ENCODE measurements around the gene MYOCOS.

DNA sequence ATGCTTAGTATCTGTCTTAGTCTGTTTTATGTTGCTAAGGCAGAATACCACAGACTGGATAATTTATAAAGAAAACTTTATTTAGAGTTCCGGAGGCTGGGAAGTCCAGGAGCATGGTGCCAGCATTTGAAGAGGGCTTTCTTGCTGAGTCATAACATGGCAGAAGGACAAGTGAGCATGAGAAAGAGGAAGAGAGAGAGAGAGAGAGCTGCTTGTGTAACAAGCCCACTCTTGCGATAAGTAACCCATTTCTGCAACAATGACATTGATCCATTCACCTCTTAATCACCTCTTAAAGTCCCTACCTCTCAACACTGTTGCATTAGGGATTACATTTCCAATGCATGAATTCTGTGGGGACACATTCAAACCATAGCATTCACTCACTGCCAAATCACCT is 11.7 kb upstream of the MYOCOS start:
- TF ChIP-seq, protein P1, sequence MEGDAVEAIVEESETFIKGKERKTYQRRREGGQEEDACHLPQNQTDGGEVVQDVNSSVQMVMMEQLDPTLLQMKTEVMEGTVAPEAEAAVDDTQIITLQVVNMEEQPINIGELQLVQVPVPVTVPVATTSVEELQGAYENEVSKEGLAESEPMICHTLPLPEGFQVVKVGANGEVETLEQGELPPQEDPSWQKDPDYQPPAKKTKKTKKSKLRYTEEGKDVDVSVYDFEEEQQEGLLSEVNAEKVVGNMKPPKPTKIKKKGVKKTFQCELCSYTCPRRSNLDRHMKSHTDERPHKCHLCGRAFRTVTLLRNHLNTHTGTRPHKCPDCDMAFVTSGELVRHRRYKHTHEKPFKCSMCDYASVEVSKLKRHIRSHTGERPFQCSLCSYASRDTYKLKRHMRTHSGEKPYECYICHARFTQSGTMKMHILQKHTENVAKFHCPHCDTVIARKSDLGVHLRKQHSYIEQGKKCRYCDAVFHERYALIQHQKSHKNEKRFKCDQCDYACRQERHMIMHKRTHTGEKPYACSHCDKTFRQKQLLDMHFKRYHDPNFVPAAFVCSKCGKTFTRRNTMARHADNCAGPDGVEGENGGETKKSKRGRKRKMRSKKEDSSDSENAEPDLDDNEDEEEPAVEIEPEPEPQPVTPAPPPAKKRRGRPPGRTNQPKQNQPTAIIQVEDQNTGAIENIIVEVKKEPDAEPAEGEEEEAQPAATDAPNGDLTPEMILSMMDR (IDR thresholded peaks at IDR 0.05; ENCODE audit: extremely low read depth in 1 of 2, insufficient read depth in 1 of 2, low read depth in 1 of 2, low read length in 2 of 2), result no peak
- TF ChIP-seq FOS (IDR thresholded peaks at IDR 0.05; ENCODE audit: borderline replicate concordance, insufficient read depth, low read length) (no peak), POLR2A (IDR thresholded peaks at IDR 0.05; ENCODE audit: low read depth, low read length) (no peak)
- TF ChIP-seq, protein P2, sequence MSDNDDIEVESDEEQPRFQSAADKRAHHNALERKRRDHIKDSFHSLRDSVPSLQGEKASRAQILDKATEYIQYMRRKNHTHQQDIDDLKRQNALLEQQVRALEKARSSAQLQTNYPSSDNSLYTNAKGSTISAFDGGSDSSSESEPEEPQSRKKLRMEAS (IDR thresholded peaks at IDR 0.05; ENCODE audit: insufficient read depth, insufficient read length), result no peak
